NCI-H146 treated with DMSO at 0.1 percent for 48 hours (cell line): ENCODE results near the gene HLA-DPA1.

Experiments
- DNase-seq: peaks from one replicate; lab custom pipeline; 2025; ENCODE audit not compliant: unreplicated experiment; lab: John Stamatoyannopoulos, UW

HLA-DPA1 gene

DNA sequence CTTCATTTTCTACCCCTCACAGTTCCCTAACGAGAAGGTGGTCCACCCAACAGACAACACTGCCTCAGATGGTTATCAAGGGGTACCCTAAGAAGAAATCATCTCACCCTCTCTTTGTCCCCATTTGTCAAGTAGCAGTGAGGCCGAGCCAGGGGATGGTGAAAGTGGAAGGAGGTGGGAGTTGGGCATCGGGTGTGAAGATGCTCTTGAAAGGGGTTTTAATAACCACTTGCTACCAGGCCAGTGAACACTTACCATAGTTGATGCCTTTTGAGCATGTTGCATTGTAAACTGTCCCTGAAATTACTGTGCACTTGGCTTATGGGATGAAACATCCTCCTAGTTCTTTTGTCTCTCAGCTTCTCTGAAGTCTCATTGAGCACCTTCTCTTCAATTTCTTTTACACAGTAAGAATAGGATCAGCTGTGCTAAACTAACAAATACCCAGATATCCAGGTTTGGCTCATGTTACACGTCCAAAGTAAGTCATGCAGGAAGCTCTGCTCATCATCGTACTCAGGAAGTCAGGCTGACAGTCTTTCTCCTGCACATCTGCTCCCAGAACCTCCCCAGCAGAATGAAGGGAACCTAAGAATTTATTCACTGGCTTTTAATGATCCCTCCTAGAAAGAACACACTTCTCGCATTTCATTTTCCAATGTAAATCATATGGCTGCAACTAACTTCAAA, 15.6 kb upstream of the HLA-DPA1 start:
- DNase-seq, result no peak

DNA sequence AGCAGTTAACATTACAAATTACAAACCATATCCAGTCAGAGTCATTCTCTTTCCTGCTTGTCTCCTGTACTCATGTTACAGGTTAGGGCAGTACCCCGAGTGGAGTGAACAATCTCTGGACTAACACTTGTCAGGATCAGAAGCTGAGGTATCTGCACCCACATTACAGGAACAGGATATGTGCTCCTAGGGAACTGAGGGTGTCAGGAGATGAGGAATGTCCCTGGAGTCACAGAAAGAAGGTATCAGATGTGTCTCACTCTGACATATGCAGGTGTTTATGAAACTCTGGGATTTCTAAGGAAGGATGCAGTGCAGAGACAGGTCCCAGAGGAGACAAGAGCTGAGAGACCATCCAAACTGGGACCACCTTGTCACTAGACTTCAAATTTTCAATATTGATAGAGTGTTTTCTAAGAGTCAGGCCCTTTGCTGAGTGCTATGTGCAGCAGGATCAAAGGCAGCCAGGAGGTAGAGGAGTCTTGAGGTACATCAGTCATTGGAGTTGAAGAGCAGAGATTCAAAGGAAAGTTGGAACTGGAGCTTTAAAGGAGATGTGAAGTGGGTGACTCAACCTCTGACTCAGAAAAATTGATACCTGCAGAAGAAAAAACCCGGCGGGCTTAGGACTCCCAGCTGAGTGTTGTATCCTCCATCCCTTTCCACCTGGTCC, 14.9 kb upstream of the HLA-DPA1 start:
- no peak for DNase-seq

DNA sequence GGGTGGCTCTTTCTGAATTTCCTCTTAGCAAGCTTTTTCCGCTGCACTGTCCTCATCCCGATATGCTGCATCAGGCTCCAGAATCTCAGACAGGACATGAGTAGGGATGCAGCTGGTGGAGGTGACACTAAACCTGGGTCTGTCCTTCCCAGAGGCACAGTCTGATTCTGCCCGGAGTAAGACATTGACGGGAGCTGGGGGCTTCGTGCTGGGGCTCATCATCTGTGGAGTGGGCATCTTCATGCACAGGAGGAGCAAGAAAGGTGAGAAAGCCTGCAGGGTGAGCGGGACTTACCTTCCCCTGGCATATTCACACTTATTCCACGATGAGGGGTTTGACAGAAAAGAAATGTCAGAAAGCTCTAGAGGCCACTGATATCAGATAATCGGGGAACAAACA, 12.2 kb upstream of the HLA-DPA1 start:
- no peak for DNase-seq

DNA sequence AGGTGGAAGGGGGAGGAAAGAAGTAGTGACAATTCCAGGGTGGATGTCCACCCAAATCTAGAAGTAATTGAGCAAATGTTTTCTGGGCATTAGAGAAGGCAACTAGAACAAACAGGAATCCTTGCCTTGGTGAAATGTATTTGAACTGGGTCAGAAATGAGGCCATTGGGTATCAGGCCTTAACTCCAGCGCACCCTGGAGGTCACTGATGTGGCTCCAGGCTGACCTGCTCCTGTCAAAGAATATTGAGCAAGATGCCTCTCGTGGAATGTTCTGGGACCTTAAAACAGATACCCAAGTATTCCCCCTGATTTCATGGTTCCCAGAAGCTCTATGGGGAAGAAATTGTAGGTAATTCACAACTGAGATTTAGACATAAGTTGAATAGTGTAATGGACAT, 9.3 kb upstream of the HLA-DPA1 start:
- DNase-seq, result no peak

DNA sequence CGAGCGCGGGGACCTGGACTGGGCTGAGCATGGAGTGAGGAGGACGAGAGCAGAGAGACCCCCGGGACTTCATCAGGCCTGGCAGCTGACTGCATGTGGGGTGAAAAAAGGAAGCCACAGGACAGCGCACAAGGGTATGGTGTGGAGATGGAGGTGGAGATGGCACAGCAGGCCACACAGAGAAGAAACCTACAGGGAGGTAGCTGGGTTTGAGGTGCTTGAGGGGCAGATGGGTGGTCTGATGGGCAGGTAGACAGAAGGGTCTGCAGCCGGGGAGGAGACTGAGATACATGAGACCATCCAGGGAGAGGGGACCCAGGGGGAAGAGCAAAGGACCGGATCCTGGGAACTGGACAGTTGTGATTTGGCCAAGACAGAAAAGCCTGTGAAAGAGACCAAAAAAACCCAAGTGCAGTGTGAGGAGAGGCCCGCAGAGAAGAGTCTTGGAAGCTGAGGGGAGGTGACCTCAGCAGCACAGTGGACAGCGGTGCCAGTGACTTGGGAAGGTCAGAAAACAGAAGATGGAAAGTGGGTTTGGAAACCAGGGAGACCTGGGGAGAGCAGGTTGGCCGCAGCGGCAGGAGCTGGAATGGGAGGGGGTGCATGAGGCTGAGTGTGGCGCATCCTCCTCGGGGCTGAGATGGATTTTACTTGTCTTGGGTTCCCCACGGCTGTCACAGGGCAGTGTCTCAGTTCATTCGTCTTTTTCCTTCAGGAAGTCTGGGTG, 7.8 kb upstream of the HLA-DPA1 start:
- no peak for DNase-seq

DNA sequence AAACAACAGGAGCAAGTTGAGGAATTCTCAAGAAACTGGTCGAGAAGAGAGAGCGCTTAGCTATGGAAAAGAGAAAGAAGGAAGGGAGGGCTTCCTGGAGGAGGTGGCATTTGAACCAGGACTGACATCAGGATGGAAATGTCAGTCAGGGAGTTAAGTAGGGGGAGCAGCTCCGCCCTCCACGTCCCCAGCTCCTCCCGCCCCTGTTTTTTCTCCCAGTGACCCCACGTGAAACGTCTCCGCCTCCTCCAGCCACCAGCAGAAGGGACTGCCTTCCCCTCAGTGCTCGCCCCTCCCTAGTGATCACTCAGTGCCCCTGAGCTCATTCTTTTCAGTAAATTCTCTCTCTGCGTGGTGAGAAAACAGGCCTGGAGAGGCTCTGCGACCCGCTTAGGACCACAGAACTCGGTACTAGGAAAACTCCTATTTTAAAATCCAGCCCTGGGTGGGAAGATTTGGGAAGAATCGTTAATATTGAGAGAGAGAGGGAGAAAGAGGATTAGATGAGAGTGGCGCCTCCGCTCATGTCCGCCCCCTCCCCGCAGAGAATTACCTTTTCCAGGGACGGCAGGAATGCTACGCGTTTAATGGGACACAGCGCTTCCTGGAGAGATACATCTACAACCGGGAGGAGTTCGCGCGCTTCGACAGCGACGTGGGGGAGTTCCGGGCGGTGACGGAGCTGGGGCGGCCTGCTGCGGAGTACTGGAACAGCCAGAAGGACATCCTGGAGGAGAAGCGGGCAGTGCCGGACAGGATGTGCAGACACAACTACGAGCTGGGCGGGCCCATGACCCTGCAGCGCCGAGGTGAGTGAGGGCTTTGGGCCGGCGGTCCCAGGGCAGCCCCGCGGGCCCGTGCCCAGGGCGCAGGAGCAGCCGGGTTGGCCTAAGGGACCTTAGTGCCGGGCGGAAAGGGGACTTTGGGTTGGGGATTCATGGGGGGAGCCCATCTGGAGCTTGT, 7.0 kb upstream of the HLA-DPA1 start:
- DNase-seq, result no peak

DNA sequence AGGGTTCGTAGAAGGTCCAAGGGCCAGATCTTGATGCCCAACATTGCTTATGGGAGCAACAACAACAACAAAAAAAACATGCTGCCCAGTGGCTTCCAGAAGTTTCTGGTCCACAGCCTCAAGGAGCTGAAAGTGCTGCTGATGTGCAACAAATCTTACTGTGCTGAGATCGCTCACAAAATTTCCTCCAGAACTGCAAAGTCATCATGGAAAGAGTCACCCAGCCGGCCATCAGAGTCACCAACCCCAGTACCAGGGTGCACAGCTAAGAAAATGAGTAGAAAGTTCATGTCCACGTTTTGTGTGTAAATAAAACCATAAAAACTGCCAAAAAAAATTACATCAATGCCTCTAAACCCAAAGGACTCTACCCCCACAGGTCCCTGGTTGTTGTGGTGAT, 6.1 kb upstream of the HLA-DPA1 start:
- no peak for DNase-seq

DNA sequence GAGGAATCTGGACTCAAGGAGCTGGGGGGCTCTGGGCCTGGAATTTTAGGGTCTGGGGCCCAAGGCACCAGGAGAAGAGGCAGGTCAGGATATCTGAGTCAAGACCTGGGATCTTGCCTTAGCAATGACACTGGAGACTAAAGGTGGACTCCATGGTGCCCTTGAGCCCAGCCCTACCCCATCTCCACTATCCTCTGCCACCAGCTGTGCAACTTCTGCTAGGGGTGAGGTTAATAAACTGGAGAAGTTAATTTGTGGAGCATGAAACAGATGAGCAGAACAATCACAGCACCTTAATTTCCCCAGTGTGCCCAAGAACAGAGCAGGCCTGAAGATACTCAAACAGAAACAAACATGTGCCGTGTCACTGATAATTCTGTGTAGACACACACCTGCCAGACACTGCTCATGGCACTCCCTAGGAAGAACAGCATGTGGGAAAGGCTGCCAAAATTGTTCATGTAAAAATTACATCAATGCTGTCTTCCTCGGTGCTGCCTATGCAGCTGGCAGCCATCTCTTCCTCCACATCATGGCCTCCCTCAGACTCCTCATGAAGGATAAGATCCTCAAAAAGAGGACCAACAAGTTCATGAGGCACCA, 5.6 kb upstream of the HLA-DPA1 start:
- no peak for DNase-seq

DNA sequence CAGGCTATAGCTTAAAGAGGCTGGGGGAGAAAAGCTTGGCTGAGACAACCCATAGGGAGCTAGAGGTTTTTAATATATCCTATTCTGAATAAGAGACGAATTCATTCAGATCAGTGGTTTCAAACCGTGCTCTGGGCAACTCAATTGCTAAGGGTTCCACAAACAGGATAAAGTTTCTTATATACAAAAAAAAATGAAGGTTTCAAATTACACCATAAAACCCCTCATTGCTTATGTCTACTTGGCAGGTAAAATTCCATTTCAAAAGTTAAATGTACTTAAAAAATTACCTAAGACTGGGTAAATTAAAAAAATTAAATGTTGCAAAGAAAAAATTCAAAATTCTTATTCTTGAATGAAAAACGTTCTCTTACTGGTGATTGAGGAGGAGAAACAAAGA, 5.0 kb upstream of the HLA-DPA1 start:
- DNase-seq, result no peak

DNA sequence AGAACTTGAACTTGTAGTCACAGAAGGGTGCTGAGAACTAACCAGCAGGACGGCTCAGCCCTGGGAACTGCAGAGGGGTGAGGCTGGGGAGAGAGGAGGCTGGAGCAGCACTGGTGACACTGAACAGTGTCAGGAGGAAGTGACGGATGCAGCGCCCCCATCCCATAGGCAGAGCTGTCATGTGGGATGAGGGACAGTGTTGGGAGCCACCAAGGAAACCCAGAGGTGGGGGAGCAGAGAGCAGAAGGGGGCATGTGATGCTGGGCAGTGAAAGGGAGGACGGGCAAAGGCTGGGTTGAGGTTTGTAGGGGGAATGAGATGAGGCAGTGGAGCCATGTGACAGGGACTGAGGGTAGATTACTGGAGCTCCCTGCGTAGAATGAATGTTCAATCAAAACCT, 4.5 kb upstream of the HLA-DPA1 start:
- DNase-seq, result no peak

DNA sequence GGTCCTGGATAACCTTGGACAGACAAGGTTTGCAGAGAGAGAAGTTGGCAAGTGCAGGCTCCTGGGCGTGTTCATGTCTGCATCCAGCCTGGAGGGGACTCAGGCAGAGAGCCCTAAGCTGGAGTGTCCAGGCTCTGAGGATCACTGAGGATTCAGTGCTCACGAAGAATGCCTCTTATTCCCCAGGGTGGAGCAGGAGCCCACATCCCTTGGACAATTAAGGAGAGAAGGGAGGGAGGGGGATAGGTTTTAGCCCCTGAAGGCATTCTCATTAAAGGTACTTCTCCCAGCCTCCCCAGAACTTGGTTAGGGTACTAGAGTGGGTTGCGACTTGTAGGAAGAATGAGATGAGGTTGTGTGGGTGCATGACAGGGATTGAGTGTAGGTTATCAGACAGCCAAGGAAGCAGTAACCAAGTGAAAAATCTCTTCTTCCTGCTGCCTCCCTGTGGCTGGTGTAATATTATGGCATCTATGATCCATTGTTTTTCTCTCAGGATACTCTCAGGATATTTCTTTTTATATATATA, 3.0 kb upstream of the HLA-DPA1 start:
- DNase-seq, result no peak

DNA sequence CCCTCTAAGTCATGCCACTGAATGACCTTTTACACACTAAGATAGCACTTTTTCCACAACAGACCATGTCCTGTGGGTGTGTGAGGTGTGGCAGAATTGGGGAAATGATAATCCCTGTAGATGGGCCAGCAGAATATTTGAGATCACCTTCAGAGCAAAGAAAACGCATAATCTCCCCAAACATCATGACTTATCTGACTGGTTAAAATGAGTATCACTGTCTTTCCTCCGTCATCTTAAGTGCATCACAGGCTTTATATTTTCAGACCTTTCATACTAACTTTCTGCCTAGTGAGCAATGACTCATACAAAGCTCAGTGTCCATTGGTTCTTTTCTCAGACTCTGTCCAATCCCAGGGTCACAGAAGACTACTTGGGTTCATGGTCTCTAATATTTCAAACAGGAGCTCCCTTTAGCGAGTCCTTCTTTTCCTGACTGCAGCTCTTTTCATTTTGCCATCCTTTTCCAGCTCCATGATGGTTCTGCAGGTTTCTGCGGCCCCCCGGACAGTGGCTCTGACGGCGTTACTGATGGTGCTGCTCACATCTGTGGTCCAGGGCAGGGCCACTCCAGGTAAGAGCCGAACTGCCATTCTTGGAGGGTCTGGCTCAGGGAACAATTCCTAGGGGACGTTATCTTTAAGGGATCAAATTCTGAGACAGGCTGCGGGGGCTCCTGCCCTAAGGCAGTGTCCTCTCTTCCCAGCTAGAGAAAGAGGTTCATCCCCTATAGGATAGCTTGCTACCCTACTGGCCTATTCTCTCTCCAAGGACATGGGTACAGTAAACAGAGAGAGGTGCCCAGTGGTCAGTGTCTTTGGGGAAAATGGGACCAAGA, 2.3 kb upstream of the HLA-DPA1 start, which contains the start of gene HLA-DPB1:
Gene HLA-DPB1, plus strand, starts transcription at position 423 of the 838 bp plus-strand sequence. Its CDS starts 52 bp downstream, at position 475.
- no peak for DNase-seq

DNA sequence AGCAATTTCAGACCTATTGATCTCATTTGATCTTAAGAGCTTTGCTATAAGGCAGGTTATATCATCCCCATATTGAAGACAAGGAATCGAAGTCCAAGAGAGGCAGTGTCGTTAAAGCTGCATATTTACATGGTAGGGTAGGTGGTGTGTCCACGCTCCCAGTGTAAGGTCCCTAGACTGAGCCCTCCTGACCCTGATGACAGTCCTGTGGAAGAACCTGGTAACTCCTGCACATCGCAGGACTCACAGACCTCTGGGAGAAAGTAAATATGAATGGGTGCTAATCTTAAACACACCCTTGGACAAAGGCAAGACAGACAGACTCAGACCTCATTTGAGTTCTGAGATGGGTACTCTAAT, 1.7 kb upstream of the HLA-DPA1 start:
- DNase-seq, result no peak

DNA sequence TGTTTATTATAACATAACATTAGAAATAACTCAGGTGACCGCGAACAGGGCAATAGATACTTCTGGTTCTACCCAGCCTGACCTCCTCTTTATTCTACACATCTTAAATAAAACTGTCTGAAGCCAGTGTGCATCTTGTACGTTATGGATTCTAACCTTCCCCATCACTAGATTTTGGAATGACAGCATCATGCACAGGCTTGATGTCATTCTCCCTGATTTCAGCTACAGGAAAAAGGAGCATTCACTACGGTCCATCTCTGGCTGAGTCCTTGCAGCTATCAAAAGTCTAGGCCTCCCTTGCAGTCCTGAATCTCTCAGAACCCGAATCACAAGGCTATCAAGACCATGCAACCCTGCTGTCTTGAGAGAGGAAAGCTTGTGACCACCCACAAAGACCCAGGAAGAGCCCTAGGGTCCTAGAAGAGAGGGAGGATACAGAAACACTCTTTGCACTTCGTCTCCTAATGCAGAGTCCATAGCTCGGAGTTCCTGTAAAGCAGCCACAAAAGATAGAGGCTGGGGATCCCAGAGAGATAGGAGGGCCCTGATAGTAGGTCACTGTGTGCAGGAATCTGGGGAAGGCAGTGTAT, 845 bp downstream of the HLA-DPA1 start:
- DNase-seq, result no peak

DNA sequence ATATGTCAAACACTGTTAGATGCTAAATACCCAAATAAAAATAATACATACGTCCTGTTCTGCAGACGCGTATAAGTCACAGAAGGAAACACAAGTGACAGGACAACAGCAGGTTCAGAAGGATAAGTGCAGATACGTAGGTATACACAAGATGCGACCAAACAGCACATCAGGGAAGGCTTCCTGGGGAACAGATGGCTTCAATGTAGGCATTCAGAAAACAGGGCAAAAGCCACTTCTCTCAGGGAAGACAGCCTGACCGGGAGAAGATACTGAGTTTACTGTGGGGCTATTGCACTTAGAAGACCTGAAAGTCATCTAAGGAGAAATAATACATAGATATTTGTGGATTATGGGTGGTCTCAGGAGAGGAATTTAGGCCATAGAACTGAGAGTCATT, 1.9 kb downstream of the HLA-DPA1 start:
- DNase-seq, result no peak

DNA sequence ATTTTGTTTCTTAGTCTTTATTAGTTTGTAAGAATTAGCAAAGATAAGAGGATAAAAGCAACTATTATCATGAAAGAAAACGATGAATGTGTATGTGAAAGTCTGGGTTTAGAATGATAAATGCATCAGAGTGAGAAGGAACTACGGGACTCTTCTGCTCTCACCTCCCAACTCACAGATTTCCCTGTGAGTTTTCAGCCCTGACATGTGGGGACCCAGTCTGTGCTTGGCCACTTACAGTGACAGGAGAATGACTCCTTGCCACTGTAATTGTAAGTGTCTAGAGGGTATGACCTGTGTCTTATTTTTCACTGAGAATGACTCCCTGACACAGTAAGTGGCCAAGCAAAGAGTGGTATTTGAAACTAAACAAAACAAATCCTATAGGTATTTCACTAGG, 2.5 kb downstream of the HLA-DPA1 start:
- DNase-seq, result no peak

DNA sequence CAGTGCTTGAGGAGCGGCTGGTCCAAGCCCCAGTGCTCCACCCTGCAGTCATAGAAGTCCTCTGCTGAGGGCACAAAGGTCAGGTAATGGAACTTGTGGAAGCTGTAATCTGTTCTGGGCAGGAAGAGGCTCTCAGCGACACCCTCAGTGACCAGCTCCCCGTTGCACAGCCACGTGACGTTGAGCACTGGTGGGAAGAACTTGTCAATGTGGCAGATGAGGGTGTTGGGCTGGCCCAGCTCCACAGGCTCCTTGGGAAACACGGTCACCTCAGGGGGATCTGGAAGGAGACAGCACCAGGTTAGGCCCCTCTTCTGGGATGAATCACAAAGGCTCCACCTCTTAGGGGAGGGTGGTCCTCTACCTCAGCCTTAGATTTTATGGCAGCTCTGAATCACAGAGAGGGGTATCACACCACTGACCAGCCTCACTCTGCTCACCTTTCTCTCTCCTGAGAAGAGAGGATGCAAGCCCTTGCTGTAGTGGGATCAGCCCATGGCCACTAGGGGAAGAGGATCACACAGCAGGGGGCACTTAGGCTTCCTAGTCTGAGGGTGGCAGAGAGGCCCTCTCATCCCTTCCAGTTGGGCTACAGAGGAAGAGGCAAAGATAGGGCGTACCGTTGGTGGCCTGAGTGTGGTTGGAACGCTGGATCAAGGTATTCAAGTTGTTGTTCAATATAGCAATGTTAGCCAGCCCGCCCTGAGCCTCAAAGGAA, 4.3 kb downstream of the HLA-DPA1 start:
- no peak for DNase-seq

DNA sequence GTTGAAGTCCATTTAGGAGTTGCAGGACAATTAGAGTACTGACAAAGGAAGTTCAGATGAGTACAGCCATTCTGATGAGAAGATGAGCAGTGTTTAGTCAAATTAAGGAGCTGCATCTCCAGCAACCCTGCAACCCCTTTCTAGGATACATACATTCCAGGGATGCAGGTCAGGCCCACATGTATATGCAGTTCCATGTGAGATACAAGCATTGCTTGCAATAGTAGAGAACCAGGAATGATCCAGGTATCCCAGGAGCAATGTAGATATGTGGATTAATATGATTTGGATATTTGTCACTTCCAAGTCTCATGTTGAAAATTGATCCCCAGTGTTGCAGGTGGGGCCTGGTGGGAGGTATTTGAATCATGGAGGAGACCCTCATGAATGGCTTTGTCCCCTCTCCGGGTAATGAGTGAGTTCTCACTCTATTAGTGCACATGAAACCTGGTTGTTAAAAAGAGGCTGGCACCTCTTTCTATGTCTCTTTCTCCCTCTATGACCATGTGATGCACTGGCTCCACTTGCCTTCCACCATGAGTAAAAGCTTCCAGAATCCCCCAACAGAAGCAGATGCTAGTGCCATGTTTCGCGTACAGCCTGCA, 6.4 kb downstream of the HLA-DPA1 start:
- DNase-seq, result no peak
